Renal cortex interstitium (tissue), 11 donors: Measurements from ENCODE around the gene FTO. TPM values are rescaled to one million over a fixed set of nuclear protein-coding genes. Genes with fewer than 3 reads are reported as not detected.

ENCODE experiments used
- DNase-seq, 11 donors: peaks; one replicate each; pipeline ENCODE4 v3.0.0-alpha.2; 2013; ENCODE audit warnings: low read depth in 9 of 11, low spot score in 4 of 11; ENCODE audit errors: extremely low read depth in 1 of 11
- polyA plus RNA-seq, 3 donors: library from polyadenylated mRNA; unstranded; fragments of 120-200 nt; gene quantifications; one replicate each; pipeline ENCODE4 v1.2.1, GENCODE V29; 2013; ENCODE audit not compliant: insufficient read length in 3 of 3

Gene FTO
- polyA plus RNA-seq, 3 donors: 87.9 to 96.7 (median 90.8) TPM

DNA sequence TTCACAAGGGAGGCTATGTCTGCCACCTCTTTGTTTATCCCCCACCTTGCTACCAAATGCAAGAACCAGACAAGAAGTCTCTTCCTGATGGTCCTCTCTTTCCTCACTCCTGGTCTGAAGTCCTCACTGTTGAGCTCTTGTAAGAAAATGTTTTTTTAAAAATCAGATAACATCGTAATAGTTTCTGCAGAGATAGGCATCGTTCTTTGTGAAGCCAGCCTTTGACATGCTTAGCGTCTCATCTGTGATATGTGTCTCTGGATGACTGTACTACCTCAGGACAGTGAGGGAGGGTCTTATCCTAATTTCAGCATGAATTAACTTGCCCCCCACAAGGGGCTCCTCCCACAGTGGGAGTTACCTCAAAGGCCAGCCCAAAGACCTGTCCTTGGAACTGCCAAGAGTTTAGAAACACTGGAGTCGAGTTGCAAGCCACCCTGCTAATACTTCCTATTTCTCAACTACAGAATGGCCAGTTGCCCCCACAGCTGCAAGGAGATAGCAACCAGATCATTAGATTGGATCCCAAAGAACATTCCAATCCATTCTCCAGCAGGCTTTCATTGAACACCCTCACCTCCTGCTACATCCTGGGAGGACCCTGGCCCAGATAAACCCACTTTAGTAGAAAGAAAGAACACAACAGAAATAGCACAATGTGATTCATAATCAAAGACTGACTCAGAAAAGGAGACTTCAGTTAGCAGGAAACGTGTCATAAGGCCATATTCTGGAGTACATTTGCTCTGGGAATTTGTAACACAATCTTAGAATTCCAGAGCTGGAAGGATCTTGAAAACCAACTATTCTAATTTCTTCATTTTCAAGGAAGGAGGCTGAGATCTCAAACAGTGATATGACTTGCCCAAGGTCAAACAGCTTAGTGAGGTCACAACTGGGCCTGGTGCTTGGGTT, 431.7 kb downstream of the FTO start:
- no peak for DNase-seq

DNA sequence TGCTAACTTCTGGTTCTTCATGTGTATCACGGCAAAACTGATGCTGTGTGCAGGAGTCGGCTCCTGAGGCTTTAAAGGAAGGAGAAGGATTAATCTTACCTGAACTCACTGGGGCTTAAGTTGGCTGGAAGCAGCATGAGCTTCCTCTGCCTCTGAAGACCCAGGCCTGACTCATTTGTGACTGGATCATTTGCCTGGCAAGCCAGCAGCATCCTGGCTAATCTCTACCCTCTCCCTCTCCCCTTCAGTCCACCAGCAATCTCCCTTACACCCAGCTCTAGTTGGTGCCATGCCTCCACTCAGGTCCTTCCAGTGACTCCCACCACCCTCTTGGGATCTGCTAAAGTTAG, 432.3 kb downstream of the FTO start:
- no peak for DNase-seq

DNA sequence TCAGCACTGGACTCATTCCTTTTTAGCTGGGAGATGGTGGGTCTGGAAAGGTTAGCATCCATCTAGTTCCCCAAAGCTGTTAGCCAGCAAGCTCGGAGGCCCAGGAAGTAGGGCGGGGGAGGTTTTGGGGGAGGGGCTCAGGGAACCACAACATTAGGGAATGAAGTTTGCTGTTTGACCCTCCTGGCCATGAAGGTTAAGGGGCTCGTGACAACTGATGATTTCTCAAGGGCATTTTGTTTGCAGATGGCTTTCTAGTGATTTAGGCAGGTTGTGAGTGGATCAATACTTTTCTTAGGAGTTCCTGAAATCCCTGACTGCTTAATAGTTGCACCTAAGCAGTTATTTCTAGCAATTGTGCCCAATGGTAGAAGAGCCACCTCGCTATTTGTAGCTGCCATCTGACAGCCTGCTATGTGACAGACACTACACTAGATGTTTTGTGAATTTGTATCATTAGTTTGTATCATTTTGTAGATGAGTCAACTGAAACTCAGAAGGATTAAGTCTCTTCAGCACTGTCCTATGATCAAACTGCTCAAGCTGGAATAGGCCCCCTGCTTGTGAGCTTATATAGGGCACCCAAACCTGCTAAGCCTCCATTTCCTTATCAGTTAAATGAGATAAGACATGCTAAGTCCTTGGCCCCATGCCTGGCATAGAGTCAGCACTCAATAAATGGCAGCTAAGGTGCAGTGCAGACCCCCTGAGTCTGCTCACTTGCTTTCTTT, 436.3 kb downstream of the FTO start:
- no peak for DNase-seq

DNA sequence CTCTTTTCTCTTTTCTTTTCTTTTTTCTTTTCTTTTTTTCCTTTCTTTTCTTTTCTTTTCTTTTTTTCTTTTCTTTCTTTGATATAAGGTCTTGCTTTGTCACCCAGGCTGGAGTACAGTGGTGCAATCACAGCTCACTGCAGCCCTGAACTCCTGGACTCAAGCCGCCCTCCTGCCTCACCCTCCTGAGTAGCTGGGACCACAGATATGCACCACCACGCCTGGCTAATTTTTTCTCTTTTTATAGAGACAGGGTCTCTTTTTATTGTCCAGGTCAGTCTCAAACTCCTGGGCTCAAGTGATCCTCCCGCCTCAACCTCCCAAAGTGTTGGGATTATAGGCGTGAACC, 436.8 kb downstream of the FTO start:
- no peak for DNase-seq

DNA sequence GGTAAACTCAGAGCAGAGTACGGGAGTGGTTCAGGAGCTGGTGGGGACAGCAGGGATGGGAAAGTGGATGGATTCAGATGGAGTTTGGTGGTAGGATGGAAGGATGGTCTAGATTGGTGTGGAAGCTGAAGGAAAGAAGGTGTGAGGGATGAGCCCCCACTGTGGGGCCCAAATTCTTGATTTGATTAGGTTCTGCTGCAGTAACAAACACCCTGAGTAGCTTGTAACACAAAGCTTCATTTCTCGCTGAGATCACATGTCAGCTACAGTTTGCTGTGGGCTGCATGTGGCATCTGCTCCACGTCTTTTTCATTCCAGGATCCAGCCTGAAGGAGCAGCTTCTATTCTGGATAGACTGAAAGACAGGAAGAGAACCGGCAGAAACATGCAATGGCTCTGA, 438.8 kb downstream of the FTO start:
- no peak for DNase-seq

DNA sequence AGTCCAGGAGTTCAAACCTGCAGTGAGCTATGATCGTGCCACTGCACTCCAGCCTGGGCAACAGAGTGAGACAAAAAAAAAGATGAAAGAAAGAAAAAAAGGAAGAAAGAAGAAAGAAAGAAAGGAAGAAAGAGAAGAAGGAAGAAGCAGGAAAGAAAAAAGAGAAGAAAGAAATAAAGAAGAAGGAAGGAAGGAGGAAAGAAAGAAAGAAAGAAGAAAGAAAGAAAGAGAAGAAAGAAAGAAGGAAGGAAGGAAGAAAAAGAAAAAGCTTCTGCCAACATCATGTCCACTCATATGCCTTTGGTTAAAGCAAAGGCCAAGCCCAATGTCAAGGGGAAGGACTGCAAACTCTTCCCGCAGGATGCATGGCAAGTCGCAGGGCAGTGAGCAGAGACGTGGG, 439.5 kb downstream of the FTO start:
- no peak for DNase-seq

DNA sequence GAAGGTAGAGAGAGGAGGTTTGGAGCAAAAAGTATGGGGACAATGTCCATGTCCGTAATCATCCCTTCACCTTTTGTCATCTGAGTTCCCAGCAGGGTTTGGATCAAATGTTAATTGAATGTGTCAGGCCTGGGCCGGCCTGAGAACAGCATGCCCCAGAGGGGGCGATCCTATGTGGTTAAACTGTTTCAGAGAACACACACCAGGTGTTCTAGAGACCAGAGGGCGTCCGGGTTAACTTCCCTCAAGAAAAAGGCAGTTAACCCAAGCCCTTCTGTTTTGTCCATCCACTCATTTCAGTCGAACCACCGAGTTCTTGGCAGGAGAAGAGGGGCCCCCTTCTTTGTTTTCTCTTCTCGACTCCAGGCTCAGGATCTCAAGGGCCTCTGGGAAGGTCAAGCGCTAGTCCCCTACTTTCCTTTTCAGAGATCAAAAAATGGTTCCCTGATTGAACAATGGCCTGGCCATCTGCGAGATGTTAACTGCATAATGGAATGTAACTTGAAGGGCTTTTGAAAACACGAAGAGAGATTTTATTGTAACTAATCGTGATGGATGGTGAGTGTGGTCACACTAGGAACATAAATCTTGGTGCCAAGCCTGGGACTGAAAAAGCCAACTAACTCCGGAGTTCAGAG, 440.1 kb downstream of the FTO start:
- DNase-seq: peak; percentile 4 to 56 (median 31)

DNA sequence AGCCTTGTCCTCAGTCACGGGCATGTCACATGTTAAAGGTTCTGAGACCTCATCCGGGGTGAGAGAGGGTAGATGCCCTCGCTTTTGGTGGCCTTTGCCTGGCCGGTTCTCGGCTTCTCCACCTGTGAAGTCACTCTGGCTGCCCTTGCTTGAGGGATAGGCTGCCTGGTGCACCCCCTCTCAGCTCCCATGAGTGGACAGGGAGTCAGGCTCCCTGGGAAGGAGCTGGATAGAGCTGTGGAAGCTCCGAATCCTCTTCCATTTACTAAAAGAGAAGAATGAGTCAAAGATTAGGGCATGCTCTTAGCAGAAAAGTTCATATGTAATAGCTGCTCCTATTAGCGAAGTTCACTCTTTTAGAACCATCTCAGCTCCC, 440.6 kb downstream of the FTO start:
- no peak for DNase-seq

DNA sequence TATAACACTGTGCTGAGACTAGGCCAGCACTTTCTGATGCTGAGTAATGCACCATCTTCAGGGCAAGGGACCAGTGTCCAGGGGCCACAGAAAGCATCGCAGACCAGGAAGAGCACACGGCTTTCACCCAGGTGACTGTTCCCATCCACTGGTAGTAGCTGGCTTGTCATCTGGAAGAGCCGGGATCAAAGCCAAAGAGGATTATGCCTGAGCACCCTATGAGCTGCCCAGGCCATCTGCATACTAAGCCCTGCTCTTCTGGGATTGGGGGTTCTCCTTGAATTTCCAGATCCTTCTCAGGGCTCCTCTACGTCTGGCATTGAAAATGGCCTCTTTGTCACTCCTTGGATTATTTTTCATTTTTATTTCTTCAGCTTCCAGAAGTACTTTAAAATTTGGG, 441.9 kb downstream of the FTO start:
- DNase-seq: no peak

DNA sequence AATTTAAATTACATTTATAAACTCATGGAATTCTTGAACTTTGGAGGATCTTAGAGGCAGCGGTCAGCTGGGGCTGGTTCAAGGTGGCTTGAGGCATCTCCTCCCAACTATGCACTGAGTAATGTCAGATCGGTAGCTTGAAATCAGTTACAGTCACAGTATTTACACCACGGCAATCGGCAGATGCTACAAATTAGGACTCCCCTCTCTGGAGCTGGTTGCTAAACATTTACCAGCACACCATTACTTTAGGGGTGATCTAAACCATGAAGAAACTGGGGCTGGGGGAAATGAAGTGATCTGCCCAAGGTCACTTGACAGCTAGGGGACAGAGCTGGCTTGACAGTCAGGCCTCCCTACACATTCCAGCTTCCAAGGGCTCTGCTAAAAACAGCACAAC, 445.0 kb downstream of the FTO start:
- DNase-seq: no peak

DNA sequence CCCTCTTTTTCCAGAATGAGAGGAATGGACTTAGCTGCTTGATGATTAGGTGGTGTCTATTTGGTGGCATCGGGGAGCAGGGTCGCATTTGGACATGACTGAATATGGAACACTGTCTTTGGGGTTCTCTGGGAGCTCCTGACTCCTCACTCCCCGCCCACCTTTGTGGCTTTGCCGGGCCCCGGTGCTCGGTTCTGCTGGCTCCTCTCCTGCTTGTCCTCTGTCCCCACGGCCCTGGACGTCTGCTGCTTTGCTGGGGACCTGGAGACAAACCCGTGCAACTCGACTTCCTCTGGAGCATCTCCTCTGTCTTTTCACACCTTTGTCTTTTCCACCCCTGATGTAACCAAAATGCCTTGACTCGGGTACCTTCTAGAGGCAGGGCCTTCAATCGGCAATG, 446.9 kb downstream of the FTO start:
- DNase-seq: no peak

DNA sequence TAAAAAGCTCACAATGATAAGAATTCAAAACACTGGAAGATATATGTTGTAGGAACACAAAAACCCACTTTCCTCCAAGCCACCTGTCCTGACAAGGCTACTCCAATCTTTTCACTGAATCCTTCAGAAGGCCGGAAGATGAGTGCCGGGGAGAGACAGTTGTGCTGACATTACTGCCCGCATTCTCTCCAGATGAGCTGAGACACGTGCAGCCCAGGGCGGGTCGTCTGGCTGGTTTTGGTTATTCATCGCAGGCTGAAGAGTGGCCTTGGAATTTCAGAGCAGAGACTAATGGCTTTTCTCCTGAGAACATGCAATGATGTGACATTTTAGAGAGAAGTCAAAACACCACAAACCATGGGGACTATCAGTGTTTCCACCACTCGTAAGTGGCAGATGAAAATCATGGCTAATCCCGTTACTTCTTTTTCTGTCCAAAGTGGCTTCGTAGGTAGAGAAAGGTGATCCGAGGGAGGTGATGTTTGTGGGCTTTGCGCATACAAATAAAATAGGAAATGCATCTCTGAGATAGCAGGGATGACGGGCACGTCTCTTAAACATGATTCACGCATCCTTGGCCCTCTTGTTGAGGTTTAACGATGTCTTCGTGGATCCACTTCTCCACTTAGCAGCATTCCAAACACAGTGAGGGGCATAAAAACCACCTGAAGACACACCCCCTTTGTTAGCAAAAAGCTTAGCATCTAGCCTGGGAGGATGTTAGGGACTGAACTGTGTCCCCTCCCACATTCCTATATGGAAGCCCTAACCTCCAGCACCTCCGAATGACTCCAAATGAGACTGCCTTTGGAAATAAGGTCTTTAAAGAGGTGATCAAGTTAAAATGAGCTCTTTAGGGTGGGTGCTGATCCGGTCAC, 448.6 kb downstream of the FTO start:
- no peak for DNase-seq

DNA sequence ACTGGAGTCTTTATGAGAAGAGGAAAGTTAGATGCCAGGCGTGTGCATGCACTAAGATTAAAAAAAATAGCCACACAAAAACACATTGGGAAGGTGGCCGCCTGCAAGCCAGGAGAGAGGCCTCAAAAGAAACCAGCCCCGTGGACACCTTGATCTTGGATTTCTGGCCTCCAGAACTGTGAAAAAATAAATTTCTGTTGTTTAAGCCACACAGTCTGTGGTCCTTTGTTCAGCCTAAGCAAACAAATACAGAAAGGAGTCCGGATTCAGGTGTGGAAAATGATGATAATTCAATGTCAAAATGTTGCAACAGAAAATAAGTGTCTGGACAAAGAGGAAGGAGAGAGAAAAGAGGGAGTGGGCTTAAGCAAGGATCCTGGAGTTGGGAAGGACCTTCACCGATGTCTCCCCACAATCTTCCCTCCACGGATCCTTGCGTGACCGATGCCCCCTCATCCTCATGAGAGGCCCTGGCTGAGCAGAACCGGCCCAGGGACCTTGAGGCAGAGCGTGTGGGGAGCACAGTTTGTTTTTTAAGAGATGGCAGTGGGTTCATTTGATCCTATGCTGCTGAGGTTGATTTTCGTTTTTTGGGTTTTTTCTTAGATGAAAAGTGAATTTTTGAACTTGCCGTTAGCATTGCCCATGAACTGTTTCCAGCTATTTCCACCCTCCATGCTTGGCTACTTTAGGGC, 449.4 kb downstream of the FTO start:
- DNase-seq: no peak

DNA sequence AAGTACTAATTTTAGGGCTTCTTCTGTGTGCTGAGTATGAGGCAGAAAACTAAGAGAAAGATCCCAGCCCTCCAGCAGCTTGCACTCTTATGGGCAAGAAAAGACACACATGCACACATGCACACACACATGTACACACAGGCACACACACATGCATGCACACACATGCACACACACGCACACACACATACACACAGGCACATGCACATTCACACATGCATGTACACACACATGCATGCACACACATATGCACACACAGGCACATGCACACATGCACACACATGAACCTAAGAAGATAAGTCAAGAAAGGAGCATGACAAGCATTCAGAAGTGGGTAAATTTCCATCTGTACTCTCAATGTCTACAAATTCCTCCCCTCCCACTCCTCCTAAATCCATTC, 452.4 kb downstream of the FTO start:
- no peak for DNase-seq

DNA sequence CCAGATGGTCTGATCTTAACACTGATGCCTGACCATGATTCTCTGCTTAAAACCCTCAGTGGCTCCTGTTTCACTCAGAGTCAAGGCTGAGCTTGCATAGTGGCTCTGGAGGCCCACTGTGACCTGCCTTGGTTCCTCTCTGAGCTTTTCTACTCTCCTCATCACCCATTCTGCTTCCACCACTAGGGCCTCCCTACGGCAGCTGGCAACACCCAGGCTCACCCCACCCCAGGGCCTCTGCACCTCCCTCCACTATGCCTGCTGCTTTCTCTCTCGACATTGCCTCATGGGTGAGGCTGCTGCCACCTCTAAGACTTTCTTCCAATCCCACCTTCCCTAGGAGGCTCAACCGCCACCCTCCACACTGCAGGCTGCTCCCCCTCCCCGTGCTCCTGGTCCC, 455.0 kb downstream of the FTO start:
- no peak for DNase-seq

DNA sequence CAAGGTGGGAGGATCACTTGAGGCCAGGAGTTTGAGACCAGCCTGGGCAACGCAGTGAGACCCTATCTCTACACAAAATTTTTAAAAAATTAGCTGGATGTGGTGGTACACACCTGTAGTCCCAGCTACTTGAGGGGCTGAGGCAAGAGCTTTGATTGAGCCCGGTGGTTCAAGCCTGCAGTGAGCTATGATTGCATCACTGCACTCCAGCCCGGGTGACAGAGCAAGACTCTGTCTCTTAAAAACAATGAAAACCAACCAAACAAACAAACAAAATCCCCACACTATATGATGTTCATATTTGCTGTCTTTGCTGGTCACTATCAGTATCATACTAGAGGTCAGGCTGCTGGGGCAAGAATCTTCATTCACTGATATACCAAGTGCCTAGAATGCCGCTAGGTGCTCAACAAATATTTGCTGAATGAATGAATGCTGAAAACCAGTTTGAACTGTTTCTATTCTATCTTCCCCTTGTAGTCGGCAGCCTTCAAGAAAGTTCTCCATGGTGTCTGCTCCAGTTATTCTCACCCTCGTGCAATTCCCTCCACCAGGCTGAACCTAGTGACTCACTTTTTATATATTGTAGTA, 455.6 kb downstream of the FTO start:
- DNase-seq: no peak

DNA sequence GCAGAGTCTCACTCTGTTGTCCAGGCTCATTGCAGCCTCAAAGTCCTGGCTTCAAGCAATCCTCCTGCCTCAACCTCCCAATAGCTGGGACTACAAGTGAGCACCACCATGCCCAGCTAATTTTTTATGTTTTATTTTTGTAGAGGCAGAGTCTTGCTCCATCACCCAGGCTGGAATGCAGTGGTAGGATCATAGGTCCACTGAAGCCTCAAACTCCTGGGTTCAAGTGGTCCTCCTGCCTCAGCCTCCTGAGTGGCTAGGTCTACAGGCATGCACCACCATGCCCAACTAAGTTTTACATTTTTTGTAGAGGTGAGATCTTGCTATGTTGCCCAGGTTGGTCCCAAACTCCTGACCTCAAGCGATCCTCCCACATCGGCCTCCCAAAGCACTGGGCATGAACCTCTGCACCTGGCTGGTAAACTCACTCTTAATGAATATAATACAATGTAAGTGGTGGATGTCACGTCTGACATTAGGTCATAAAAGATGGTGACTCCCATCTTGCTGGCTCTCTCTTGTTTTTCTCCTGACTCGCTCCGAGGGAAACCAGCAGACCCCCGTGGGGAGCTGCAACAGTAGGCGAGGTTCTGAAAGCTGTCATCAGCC, 456.4 kb downstream of the FTO start:
- no peak for DNase-seq
